Tibial nerve (tissue), 4 donors: ENCODE results near the gene ARMH3. TPM values are rescaled to one million over a fixed set of nuclear protein-coding genes. Genes with fewer than 3 reads are reported as not detected.

Source experiments
- DNase-seq, 2 donors: peaks; one replicate each; pipeline ENCODE4 v3.0.0-alpha.2; 2019; ENCODE audit warnings: low spot score in 2 of 2
- H3K27ac ChIP-seq, 4 donors: fragments of 200-600 bp; sonication (generic) in 3 of 4; one replicate each; pipeline ENCODE4 v1.5.1; 2017 to 2019; ENCODE audit warnings: mild to moderate bottlenecking in 1 of 4
- H3K27me3 ChIP-seq, 2 donors: fragments of 200-600 bp; sonication (generic) in 1 of 2; one replicate each; pipeline versions ENCODE4 v1.5.1 to v1.6.0; 2017 to 2019
- H3K36me3 ChIP-seq, 3 donors: fragments of 200-600 bp; sonication (generic); one replicate each; pipeline ENCODE4 v1.5.1; 2018 to 2019
- H3K4me1 ChIP-seq, 4 donors: fragments of 200-600 bp; sonication (generic) in 3 of 4; one replicate each; pipeline ENCODE4 v1.5.1; 2017 to 2019
- H3K4me3 ChIP-seq, 4 donors: fragments of 200-600 bp; sonication (generic) in 3 of 4; one replicate each; pipeline ENCODE4 v1.5.1; 2017 to 2019; ENCODE audit warnings: mild to moderate bottlenecking in 1 of 4, moderate library complexity in 1 of 4
- H3K9me3 ChIP-seq, 4 donors: fragments of 200-600 bp; sonication (generic) in 3 of 4; one replicate each; pipeline ENCODE4 v1.5.1; 2017 to 2019
- CTCF ChIP-seq, 5 experiments: fragments of 200-600 bp in 3 of 5; fragments of 450-650 bp in 2 of 5; sonication (generic) in 3 of 5; IDR thresholded peaks; one replicate each; pipeline ENCODE4 v1.5.1; 2016 to 2019; ENCODE audit warnings: antibody characterized with exemption in 5 of 5, mild to moderate bottlenecking in 3 of 5, moderate library complexity in 2 of 5
- EP300 ChIP-seq, 2 donors: sonication (generic); formaldehyde crosslinking; IDR thresholded peaks; one replicate each; pipeline ENCODE4 v1.6.1; 2017; ENCODE audit warnings: antibody characterized with exemption in 2 of 2, mild to moderate bottlenecking in 1 of 2
- POLR2A ChIP-seq, 2 donors: fragments of 450-650 bp; IDR thresholded peaks; one replicate each; pipeline ENCODE4 v1.6.1; 2017; ENCODE audit warnings: antibody characterized with exemption in 2 of 2, mild to moderate bottlenecking in 2 of 2, moderate library complexity in 2 of 2
- WGBS, 2 donors: methylation state at CpG; one replicate each; pipeline ENCODE4 v1.1.5; 2018; 5-methylcytosine and 5-hydroxymethylcytosine counted together
- total RNA-seq, 4 donors: library from RNA; depleted of rRNA; stranded (reverse); fragments of >200 nt; gene quantifications; one replicate each; pipeline ENCODE4 v1.1.0, GENCODE V29; 2016

The ARMH3 gene
- total RNA-seq, 4 donors from 2014 or later, result 16.9 to 19.5 (median 18.5) TPM

GRCh38 chr10:101835362-101835761 is 220.6 kb downstream of the ARMH3 start:
- DNase-seq, result no peak
- Histone ChIP-seq H3K36me3 (no peaks in the 10 kb centered on the region), H3K4me1 (peaks cover 0 to 43% (median 18%) of the 10 kb centered on the region in 4 donors), H3K4me3 (no peak overlapping the region), H3K27me3 (no peaks in the 10 kb centered on the region), H3K9me3 (no peaks in the 10 kb centered on the region), H3K27ac (no peak overlapping the region)
- TF ChIP-seq EP300 (IDR thresholded peaks at IDR 0.05) (no peak), POLR2A (IDR thresholded peaks at IDR 0.05) (no peak), CTCF (IDR thresholded peaks at IDR 0.05) (no peak)
- 59 to 66% methylated on average over 4 of the region's 4 CpGs for WGBS, 2 donors

GRCh38 chr10:101834341-101834740 is 221.6 kb downstream of the ARMH3 start:
- Histone ChIP-seq H3K4me3 (no peak overlapping the region), H3K36me3 (no peaks in the 10 kb centered on the region), H3K4me1 (peaks cover 0 to 43% (median 15%) of the 10 kb centered on the region in 4 donors), H3K27ac (no peak overlapping the region), H3K27me3 (no peaks in the 10 kb centered on the region), H3K9me3 (no peaks in the 10 kb centered on the region)
- no peak for TF ChIP-seq EP300 (IDR thresholded peaks at IDR 0.05)
- TF ChIP-seq CTCF (IDR thresholded peaks at IDR 0.05), result no peak
- no peak for TF ChIP-seq POLR2A (IDR thresholded peaks at IDR 0.05)
- DNase-seq, result no peak
- WGBS, 2 donors, result 75 to 77% methylated on average over 8 of the region's 8 CpGs

- Histone ChIP-seq H3K36me3 (no peaks in the 10 kb centered on the region), H3K4me1 (peaks cover 0 to 49% (median 15%) of the 10 kb centered on the region in 4 donors), H3K4me3 (no peak overlapping the region), H3K27ac (no peak overlapping the region), H3K9me3 (no peaks in the 10 kb centered on the region), H3K27me3 (no peaks in the 10 kb centered on the region)
- WGBS, 2 donors, result 67 to 70% methylated on average over 1 of the region's 1 CpG
- TF ChIP-seq POLR2A (IDR thresholded peaks at IDR 0.05) (no peak), EP300 (IDR thresholded peaks at IDR 0.05) (no peak), CTCF (IDR thresholded peaks at IDR 0.05) (no peak)
- no peak for DNase-seq
Observed at GRCh38 chr10:101833466-101833865, 222.5 kb downstream of the ARMH3 start.

GRCh38 chr10:101832325-101832771 is 223.6 kb downstream of the ARMH3 start:
- Histone ChIP-seq H3K4me1 (peaks cover 0 to 44% (median 15%) of the 10 kb centered on the region in 4 donors), H3K9me3 (no peaks in the 10 kb centered on the region), H3K27me3 (no peaks in the 10 kb centered on the region), H3K36me3 (no peaks in the 10 kb centered on the region), H3K4me3 (no peak overlapping the region), H3K27ac (no peak overlapping the region)
- TF ChIP-seq CTCF (IDR thresholded peaks at IDR 0.05), result no peak
- no peak for TF ChIP-seq EP300 (IDR thresholded peaks at IDR 0.05)
- no peak for TF ChIP-seq POLR2A (IDR thresholded peaks at IDR 0.05)
- WGBS, 2 donors, result 64 to 65% methylated on average over 4 of the region's 4 CpGs
- no peak for DNase-seq

GRCh38 chr10:101831169-101831811 is 224.7 kb downstream of the ARMH3 start:
- Histone ChIP-seq H3K4me3 (peak overlapping the region; percentile 25 to 56 (median 47)), H3K27ac (peak overlapping the region; percentile 58 to 83 (median 74)), H3K36me3 (no peaks in the 10 kb centered on the region), H3K27me3 (no peaks in the 10 kb centered on the region), H3K4me1 (peaks cover 0 to 43% (median 15%) of the 10 kb centered on the region in 4 donors), H3K9me3 (no peaks in the 10 kb centered on the region)
- 53 to 56% methylated on average over 9 of the region's 9 CpGs for WGBS, 2 donors
- no peak for DNase-seq
- TF ChIP-seq CTCF (IDR thresholded peaks at IDR 0.05) (no peak), EP300 (IDR thresholded peaks at IDR 0.05) (no peak), POLR2A (IDR thresholded peaks at IDR 0.05) (no peak)
